Measurements from ENCODE around the gene DBX1. TPM values are rescaled to one million over a fixed set of nuclear protein-coding genes. Genes with fewer than 3 reads are reported as not detected.
A peak's percentile ranks its signal among the peaks of the same experiment; 100 is the strongest.

Gene DBX1
- total RNA-seq, 2 experiments from 2014 or later: not detected

- Mint-ChIP-seq H3K27ac (no peak overlapping the region), H3K27me3 (peaks cover 65% of the 10 kb centered on the region), H3K9me3 (no peaks in the 10 kb centered on the region), H3K36me3 (peaks cover 12% of the 10 kb centered on the region), H3K4me1 (ENCODE audit: low read depth) (peaks cover 24% of the 10 kb centered on the region), H3K4me3 (no peak overlapping the region)
- intact Hi-C loops (cut with micrococcal nuclease): loop anchor here (2.0 to 10.0 kb wide), 3 partner anchors 25 to 441 kb away; partner anchors contain the start of genes HTATIP2 and SLC6A5
- ChIA-PET CTCF (interaction anchor here (1.4 kb wide), 1 partner anchor 30 kb away, joined by 4 read pairs; no protein-coding TSS in a partner anchor), POLR2A (no interaction called here)
- DNase-seq: no peak
Observed at GRCh38 chr11:20157728-20158127, 2.5 kb downstream of the DBX1 start.

GRCh38 chr11:20156876-20157613 lies 3.2 kb downstream of the DBX1 start:
- Mint-ChIP-seq H3K4me1 (ENCODE audit: low read depth) (peaks cover 19% of the 10 kb centered on the region), H3K9me3 (no peaks in the 10 kb centered on the region), H3K36me3 (peaks cover 12% of the 10 kb centered on the region), H3K27me3 (peaks cover 59% of the 10 kb centered on the region), H3K27ac (no peak overlapping the region), H3K4me3 (peak overlapping the region; percentile 23)
- DNase-seq: peak; percentile 59
- ChIA-PET POLR2A (no interaction called here), CTCF (interaction anchor here (1.4 kb wide), 1 partner anchor 29 kb away, joined by 4 read pairs; no protein-coding TSS in a partner anchor)
- intact Hi-C loops (cut with micrococcal nuclease): loop anchor here (2.0 to 10.0 kb wide), 2 partner anchors 24 to 208 kb away; partner anchors contain the start of gene HTATIP2

GRCh38 chr11:20156280-20156875 lies 3.9 kb downstream of the DBX1 start:
- peaks cover 18% of the 10 kb centered on the region for H3K4me1 Mint-ChIP-seq (ENCODE audit: low read depth)
- DNase-seq: peak; percentile 76
- ChIA-PET POLR2A (no interaction called here), CTCF (no interaction called here)
- intact Hi-C loops (cut with micrococcal nuclease): loop anchor here (2.0 to 10.0 kb wide), 2 partner anchors 24 to 208 kb away; partner anchors contain the start of gene HTATIP2
- H3K27ac Mint-ChIP-seq: no peak overlapping the region
- peak overlapping the region; percentile 64 for H3K4me3 Mint-ChIP-seq
- H3K9me3 Mint-ChIP-seq: no peaks in the 10 kb centered on the region
- peaks cover 12% of the 10 kb centered on the region for H3K36me3 Mint-ChIP-seq
- H3K27me3 Mint-ChIP-seq: peaks cover 52% of the 10 kb centered on the region

GRCh38 chr11:20155683-20156279 lies 4.5 kb downstream of the DBX1 start:
- H3K9me3 Mint-ChIP-seq: no peaks in the 10 kb centered on the region
- CTCF ChIA-PET: interaction anchor here (0.9 kb wide), 2 partner anchors 23 to 28 kb away, joined by 4 to 5 read pairs; no protein-coding TSS in a partner anchor
- peaks cover 16% of the 10 kb centered on the region for H3K4me1 Mint-ChIP-seq (ENCODE audit: low read depth)
- peaks cover 12% of the 10 kb centered on the region for H3K36me3 Mint-ChIP-seq
- H3K27ac Mint-ChIP-seq: no peak overlapping the region
- DNase-seq: no peak
- peak overlapping the region; percentile 64 for H3K4me3 Mint-ChIP-seq
- POLR2A ChIA-PET: interaction anchor here (0.8 to 1.4 kb wide), 2 partner anchors 21 to 208 kb away, joined by 3 read pairs; no protein-coding TSS in a partner anchor
- peaks cover 46% of the 10 kb centered on the region for H3K27me3 Mint-ChIP-seq
- intact Hi-C loops (cut with micrococcal nuclease): loop anchor here (2.0 to 10.0 kb wide), 2 partner anchors 23 to 209 kb away; partner anchors contain the start of gene HTATIP2

- CTCF ChIA-PET: no interaction called here
- intact Hi-C loops (cut with micrococcal nuclease): loop anchor here (10.0 kb wide), 1 partner anchor 210 kb away; the partner anchor contains the start of gene HTATIP2
- Mint-ChIP-seq H3K27ac (no peak overlapping the region), H3K36me3 (peaks cover 8% of the 10 kb centered on the region), H3K4me1 (ENCODE audit: low read depth) (peaks cover 16% of the 10 kb centered on the region), H3K9me3 (no peaks in the 10 kb centered on the region), H3K4me3 (no peak overlapping the region), H3K27me3 (peaks cover 35% of the 10 kb centered on the region)
- POLR2A ChIA-PET: interaction anchor here (1.4 kb wide), 1 partner anchor 20 kb away, joined by 3 read pairs; no protein-coding TSS in a partner anchor
- no peak for DNase-seq
Observed at GRCh38 chr11:20154381-20154780, 5.9 kb downstream of the DBX1 start.

GRCh38 chr11:20138707-20139106 lies 21.6 kb downstream of the DBX1 start:
- Mint-ChIP-seq H3K4me1 (ENCODE audit: low read depth) (no peaks in the 10 kb centered on the region), H3K27me3 (peaks cover 27% of the 10 kb centered on the region), H3K36me3 (no peaks in the 10 kb centered on the region), H3K27ac (no peak overlapping the region), H3K4me3 (no peak overlapping the region), H3K9me3 (peaks cover 3% of the 10 kb centered on the region)
- intact Hi-C loops (cut with micrococcal nuclease): no loop called here
- no peak for DNase-seq
- POLR2A ChIA-PET: no interaction called here
- CTCF ChIA-PET: interaction anchor here (0.6 to 5.2 kb wide), 2 partner anchors 11 to 792 kb away, joined by 3 to 30 read pairs; no protein-coding TSS in a partner anchor

- H3K27me3 Mint-ChIP-seq: peaks cover 29% of the 10 kb centered on the region
- intact Hi-C loops (cut with micrococcal nuclease): no loop called here
- POLR2A ChIA-PET: no interaction called here
Observed at GRCh38 chr11:20137637-20138036, 22.6 kb downstream of the DBX1 start.

GRCh38 chr11:20134991-20135736 lies 25.1 kb downstream of the DBX1 start:
- POLR2A ChIA-PET: interaction anchor here (1.5 kb wide), 1 partner anchor 20 kb away, joined by 3 read pairs; no protein-coding TSS in a partner anchor
- Mint-ChIP-seq H3K36me3 (no peaks in the 10 kb centered on the region), H3K27ac (no peak overlapping the region), H3K4me1 (ENCODE audit: low read depth) (peaks cover 12% of the 10 kb centered on the region), H3K9me3 (no peaks in the 10 kb centered on the region), H3K27me3 (peaks cover 27% of the 10 kb centered on the region), H3K4me3 (no peak overlapping the region)
- intact Hi-C loops (cut with micrococcal nuclease): loop anchor here (5.0 kb wide), 2 partner anchors 198 to 573 kb away; no protein-coding TSS in a partner anchor
- no peak for DNase-seq
- CTCF ChIA-PET: interaction anchor here (1.4 kb wide), 1 partner anchor 219 kb away, joined by 4 read pairs; no protein-coding TSS in a partner anchor

More at GRCh38 chr11:20137637-20138036, 22.6 kb downstream of the DBX1 start:
- Mint-ChIP-seq H3K36me3 (no peaks in the 10 kb centered on the region), H3K9me3 (peaks cover 3% of the 10 kb centered on the region), H3K27ac (no peak overlapping the region), H3K4me3 (no peak overlapping the region), H3K4me1 (ENCODE audit: low read depth) (no peaks in the 10 kb centered on the region)
- DNase-seq: no peak
- CTCF ChIA-PET: interaction anchor here (0.6 to 5.2 kb wide), 2 partner anchors 10 to 77 kb away, joined by 3 to 30 read pairs; no protein-coding TSS in a partner anchor

GRCh38 chr11:20132667-20133039 lies 27.6 kb downstream of the DBX1 start:
- POLR2A ChIA-PET: no interaction called here
- Mint-ChIP-seq H3K4me1 (ENCODE audit: low read depth) (peaks cover 12% of the 10 kb centered on the region), H3K4me3 (peak overlapping the region; percentile 67), H3K27me3 (peaks cover 18% of the 10 kb centered on the region), H3K9me3 (no peaks in the 10 kb centered on the region), H3K36me3 (no peaks in the 10 kb centered on the region), H3K27ac (no peak overlapping the region)
- intact Hi-C loops (cut with micrococcal nuclease): loop anchor here (1.0 to 5.0 kb wide), 4 partner anchors 24 to 570 kb away; no protein-coding TSS in a partner anchor
- no peak for DNase-seq
- CTCF ChIA-PET: interaction anchor here (0.6 to 3.7 kb wide), 31 partner anchors 9 to 1411 kb away, joined by 3 to 60 read pairs (median 4); partner anchors contain the start of gene DBX1

GRCh38 chr11:20131788-20132666 lies 28.2 kb downstream of the DBX1 start:
- POLR2A ChIA-PET: no interaction called here
- H3K36me3 Mint-ChIP-seq: no peaks in the 10 kb centered on the region

More at GRCh38 chr11:20131788-20132666, 28.2 kb downstream of the DBX1 start:
- Mint-ChIP-seq H3K4me3 (peak overlapping the region; percentile 67), H3K27ac (no peak overlapping the region), H3K27me3 (peaks cover 18% of the 10 kb centered on the region), H3K9me3 (no peaks in the 10 kb centered on the region), H3K4me1 (ENCODE audit: low read depth) (peaks cover 12% of the 10 kb centered on the region)
- CTCF ChIA-PET: interaction anchor here (0.6 to 3.7 kb wide), 33 partner anchors 9 to 1410 kb away, joined by 3 to 60 read pairs (median 4); partner anchors contain the start of gene DBX1
- peak; percentile 68 for DNase-seq
- intact Hi-C loops (cut with micrococcal nuclease): loop anchor here (1.0 to 5.0 kb wide), 4 partner anchors 25 to 570 kb away; no protein-coding TSS in a partner anchor

Data from activated CD4-positive, alpha-beta memory T cell treated with anti-CD3 and anti-CD28 coated beads for 36 hours (primary cell).